NCI-H2196 treated with DMSO at 0.1 percent for 48 hours (cell line): Measurements from ENCODE around the gene BSN.
"Not testable (repeated sequence)": the region's sequence is repeated elsewhere in the genome, so short reads cannot be mapped to it uniquely, and the experiment has no call there.

Experiments used
- DNase-seq: peaks from one replicate; lab custom pipeline; 2025; ENCODE audit not compliant: unreplicated experiment; lab: John Stamatoyannopoulos, UW

The BSN gene

DNA sequence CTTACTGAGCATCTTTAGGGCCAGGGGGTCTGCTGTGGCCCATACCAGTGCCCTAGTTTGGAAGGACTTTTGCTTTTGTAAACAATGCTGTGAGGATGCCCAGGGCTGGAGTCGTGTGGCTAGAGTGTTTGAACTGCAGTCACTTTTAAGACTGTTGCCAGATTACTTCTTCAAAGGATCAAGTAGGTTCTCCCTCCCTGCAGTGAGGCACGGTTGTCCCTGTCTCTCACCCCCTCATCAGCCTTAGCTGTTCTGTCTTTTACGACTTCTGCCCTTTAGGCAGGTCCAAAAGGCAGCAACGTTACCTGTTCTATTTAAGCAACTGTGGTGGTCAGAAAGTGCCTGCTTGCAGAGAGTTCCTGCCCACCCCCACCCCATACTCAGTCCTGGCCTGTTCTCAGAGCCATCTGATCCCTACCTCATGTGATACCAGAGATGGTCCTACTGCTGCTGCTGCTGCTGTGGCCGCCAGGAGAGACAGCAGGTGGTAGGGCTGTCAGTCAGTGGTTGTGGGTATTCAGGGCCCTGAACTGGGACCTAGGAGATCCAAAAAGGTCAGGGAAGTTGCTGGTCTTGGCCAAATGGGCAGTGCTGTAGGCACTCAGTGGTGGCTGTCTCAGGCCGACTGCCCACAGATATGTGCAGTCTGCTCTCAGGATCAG is 140.3 kb downstream of the BSN start:
- not testable (repeated sequence) for DNase-seq

DNA sequence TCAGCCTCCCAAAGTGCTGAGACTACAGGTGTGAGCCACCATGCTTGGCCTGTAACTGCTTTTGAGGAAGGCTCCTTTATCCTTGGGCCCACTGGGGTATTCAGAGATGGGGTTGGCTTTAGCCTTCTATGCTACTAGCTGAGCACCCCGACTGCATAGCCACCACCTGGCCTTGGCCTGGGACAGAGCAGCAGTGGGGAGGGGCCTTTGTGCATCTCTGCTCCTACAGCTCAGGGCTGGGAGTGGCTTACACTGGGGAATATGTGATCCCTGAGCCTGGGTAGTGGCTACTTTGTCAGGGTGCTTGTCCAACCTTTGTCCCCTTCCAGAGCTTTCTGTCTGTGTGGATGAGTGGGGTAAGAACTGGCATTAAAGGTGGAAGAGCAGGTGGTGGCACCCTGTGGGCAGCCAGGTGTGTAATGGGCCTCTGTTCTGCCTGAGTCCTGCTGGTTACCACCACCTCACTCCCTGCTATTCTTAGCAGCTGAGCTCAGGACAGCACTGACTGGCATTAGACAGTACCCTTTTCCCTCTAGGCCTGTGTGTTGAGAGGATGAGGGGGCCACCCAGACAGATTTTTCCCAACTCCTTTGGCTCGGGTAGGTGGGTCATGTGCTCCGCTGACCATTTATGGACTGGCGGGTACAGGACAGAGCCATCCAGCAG is 141.2 kb downstream of the BSN start:
- DNase-seq: not testable (repeated sequence)

DNA sequence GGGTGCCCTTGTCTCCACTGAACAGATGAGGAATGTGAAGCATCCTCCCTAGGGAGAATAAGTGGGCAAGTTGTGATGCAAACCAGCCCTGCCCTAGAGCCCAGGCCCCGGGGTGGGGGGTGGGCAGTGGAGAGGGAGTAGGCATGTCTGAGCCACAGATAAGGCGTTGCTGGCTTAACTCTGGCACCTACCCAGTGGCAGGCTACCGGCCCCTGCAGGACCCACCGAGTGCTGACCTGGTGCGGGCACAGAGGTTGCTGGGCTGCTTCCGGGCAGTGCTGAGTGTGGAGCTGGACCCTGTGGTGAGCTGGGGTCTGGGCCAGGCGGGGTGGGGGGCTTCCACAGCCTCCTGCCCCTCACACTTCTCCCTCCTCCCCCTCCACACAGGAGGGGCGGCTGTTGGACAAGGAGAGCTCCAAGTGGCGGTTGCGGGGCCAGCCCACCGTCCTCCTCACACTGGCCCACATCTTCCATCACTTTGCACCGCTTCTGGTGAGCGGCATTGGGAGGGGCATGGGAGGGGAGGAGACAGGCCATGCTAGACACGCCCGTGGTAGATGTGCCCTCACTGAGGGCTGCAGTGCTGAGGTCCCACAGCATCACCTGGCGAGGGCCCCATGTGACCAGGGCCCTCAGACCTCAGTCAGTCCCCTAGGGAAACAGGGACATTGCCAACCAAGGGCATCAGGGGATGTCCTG is 145.2 kb downstream of the BSN start:
- no peak for DNase-seq

DNA sequence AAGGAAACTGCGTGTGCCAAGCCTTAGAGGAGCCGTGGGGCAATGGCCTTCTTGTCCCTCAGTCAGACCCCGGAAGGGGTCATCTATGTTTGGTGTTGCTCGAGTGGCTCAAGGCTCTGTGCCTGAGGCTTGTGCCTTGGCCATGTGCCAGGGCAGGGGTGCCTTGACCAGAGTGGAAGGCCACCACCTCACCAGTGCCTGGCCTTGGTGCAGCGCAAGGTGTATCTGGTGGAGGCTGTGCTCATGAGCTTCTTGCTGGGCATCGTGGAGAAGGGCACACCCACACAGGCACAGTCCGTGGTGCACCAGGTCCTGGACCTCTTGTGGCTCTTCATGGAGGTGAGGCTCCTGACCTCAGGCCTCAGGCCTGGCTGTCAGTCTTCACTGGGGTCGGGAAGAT is 145.7 kb downstream of the BSN start:
- DNase-seq: no peak

DNA sequence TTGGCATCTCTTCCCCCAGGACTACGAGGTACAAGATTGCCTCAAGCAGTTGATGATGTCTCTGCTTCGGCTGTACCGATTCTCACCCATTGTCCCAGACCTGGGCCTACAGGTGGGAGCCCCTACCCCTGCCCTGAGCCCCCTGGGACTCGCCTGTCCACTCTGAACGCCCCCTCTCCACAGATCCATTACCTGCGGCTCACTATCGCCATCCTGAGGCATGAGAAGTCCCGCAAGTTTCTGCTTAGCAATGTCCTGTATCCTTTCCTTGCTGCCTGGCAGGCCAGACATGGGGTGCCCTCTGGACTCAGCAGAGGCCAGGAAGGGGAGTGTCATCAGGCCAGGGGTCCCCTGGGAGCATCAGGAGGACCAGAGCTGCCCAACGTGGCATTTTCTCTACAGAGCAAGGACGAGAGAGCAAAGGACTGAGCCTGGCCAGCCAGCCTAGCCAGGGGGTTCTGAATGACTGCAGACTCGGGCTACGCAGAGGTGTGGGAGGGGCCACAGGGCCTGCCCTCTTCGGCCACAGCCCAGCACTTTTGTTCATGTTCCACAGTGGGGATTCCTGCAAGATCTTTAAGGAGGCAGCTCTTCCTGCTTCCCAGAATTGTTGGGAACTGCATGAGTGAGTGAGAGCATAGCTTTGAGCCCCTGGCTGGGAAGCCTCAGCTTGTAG is 146.3 kb downstream of the BSN start:
- no peak for DNase-seq

DNA sequence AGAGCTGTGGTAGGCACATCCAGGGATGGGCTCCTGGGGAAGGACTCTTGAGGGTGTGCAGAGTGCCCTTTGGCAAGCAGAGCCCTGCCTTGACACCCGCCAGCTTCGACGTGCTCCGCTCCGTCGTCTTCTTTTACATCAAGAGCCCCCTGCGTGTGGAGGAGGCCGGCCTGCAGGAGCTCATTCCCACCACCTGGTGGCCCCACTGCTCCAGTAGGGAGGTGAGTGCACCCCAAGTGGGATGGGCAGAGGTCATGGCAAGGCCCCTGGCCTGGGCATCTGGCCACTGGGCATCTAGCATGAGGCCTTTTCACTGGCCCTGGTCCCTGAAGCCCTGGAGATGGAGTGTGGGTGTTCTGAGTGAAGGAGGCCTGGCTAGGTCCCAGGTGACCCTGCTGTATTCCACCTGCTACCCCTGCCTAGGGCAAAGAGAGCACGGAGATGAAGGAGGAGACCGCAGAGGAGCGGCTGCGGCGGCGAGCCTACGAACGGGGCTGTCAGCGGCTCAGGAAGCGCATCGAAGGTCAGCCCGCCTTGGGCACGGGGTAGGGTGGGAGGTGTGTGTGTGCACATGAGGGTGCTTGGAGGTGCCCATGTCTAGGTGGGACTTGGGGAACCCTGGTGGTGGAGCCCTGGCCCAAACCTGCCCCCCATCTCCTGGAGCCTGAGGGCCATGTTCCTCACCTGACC is 147.3 kb downstream of the BSN start:
- DNase-seq: no peak

DNA sequence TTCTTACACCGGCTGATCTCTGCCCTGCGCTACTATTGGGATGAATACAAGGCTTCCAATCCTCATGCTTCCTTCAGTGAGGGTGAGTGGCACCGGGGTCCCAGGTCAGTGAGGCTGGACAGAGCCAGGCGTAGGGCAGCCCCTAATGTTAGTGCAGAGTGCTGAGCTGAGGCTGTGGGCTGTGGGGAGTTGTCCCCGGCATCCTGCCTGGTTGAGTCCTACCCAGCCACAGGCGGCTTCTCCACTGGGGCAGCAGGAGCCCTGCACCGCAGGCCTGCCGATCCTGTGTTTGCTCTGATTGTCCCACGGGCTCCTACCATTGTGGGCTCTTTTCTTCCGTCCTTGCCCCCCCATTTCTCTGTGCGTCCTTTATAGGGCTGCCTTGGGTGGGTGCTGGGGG is 148.4 kb downstream of the BSN start:
- no peak for DNase-seq

DNA sequence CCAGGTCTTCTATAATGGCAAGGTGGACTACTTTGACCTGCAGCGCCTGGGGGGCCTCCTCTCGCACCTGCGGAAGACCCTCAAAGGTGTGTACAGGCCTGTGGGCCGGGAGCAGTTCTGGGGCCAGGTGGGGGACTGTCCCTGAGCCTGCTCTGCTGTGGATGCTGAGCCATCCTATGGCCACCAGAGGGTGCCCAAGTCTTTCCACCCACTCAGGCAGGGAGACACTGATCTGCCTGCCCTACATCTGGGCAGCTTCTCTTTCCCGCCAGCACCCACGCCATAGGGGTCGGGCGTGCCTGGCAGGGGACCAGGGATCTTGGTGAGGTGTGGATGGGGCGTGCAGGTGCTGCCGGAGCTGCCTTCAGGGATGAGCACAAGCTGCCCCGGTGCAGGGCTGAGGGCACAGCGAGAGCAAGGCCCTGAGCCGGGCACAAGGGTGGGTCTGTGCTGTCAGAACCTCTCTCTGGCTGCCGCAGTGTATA is 149.2 kb downstream of the BSN start:
- peak; percentile 21 for DNase-seq

DNA sequence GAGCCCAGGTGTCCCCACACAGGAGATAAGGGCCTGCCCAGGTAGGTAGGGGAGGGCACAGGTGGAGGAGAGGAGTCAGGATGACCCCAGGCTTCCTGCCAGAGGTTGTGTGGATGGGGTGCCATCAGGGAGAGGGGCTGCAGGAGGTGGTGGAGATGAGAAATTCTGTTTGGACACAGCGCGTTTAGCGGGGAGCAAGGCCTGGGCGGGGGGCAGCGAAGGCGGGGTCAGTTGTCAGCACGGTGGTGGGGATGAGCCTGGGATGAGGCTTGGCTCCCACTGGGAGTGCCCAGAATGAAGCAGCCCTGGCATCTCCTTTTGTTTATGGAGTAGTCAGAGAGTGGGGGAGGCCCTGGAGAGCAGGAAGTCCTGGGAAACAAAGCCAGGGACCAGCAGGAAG is 149.7 kb downstream of the BSN start:
- no peak for DNase-seq

DNA sequence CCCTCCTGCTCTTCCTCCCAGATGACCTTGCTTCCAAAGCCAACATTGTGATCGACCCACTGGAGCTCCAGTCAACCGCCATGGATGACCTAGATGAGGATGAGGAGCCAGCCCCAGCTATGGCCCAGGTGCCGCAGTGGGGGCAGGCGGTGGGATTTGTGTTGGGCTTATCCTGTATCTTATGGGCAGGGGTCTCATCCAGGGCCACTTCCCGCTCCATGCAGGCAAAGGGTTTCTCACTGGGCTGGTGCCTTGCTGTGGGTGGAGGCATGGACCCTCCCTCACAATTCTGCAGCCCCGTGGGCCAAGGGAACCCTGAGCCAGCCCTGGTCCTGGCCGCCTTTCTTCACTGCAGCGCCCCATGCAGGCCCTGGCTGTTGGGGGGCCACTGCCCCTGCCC is 150.4 kb downstream of the BSN start:
- no peak for DNase-seq

DNA sequence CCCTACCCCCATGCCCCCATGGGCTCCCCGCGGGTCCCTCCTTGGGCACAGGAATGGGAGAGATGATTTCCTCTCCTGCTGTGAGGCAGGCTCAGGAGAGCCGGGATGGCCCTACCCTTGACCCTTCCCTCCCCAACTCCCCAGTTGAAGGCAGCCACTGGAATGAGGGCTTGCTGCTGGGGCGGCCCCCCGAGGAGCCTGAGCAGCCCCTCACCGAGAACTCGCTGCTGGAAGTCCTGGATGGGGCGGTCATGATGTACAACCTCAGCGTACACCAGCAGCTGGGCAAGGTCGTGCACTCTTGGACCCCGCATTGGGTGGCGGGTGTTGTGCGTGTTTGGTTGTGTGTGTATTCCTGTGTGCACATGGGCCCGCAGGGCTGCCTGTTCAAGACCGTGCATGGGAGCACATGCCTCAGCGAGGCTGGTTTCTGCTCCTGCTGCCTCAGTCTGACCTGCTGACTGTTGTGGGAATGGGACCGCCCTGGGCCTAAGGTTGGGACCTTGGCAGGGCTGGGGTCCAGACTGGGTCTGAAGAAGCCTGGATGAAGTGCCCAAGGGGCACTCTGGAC is 151.2 kb downstream of the BSN start:
- DNase-seq: no peak

DNA sequence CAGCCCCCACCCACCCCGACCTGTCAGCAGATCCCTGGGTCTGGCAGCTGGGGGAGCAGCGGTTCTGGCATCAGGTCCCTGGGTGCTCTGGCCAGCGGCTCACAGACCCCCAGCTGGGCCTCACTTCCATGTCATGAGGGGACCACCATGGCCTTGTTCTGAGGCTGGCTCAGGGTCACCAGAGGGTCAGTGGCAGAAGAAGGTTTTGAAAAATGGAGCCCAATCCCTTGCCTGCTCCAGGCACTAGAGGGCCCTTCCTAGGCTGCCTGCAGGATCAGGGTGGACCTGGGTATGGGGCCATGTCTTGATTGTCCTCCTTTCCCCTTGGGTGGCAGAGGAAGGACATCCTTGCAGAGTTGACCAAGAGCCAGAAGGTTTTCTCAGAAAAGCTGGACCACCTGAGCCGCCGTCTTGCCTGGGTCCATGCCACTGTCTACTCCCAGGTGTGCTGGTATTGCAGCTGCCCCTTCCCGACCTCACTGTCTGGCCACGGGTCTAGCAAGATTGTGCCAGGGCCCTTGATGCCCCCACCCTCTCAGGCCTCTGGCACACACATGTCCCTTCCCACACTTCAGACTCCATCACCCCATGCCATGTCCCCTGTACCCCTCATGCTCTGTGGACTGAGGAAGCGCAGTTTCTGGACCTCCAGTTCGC is 152.3 kb downstream of the BSN start:
- DNase-seq: no peak

DNA sequence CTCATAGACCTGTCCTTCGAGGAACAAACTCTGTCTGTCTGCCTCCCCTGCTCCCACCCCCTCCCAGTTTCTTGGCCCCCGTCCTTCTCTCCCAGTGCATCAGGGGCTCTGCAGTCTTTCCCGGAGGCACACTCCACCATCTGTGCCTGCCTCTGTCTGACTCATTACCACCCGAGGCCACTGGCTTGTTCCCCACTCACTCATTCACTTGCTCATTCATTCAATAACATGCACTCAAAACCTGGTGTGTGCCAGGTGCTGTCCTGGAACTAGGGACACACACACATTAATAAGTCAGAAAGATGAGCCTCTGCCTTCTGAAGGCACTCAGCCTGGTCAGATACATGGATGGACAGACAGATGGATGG is 152.8 kb downstream of the BSN start:
- no peak for DNase-seq

DNA sequence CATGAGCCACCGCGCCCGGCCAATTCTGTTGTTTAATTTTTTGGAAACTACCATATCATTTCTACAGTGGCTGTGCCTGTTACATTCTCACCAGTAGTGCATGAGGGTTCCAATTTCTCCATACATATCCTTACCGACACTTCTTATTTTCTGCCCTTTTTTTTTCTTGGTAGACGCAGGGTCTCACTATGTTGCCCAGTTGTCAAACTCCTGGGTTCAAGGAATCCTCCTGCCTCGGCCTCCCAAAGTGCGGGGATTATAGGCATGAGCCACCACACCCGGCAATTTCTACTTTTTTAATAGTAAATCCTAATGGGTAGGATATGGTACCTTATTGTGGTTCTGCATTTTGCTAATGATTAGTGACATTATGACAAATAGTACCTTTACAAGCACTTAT is 155.6 kb downstream of the BSN start:
- no peak for DNase-seq

DNA sequence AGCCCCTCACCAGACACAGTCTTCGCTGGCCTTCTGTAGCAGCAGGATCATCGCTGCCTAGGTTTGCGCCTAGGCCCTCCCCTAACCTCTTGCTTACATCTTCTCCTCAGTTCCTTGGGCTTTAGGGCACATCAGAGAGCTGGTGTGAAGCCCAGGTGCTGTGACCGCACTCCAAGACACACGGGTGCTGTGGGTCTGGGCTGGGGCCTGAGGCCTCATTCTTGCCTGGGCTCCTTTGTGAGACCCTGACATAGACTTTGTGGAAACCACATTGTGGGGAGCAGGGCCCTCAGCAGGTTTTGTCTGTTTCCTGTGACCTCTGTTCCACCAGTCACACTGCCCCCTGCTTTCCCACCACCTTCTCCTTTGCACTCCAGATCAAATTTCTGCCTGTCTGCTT is 157.2 kb downstream of the BSN start:
- DNase-seq: no peak

DNA sequence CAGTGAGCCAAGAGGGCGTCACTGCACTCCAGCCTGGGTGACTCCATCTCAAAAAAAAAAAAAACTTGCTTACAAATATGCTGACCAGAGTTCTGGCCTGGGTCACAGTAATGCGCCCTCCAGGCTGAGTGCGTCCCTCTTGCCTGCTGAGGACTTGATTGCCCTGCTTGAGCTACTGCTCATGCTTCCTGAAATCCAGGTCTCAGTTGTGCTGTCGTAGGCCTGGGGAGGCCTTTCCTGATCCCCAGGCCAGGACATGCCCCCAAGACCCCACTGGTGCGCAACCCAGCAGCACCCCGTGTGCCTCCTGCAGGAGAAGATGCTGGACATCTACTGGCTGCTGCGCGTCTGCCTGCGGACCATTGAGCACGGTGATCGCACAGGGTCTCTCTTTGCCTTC is 157.9 kb downstream of the BSN start:
- DNase-seq: no peak

DNA sequence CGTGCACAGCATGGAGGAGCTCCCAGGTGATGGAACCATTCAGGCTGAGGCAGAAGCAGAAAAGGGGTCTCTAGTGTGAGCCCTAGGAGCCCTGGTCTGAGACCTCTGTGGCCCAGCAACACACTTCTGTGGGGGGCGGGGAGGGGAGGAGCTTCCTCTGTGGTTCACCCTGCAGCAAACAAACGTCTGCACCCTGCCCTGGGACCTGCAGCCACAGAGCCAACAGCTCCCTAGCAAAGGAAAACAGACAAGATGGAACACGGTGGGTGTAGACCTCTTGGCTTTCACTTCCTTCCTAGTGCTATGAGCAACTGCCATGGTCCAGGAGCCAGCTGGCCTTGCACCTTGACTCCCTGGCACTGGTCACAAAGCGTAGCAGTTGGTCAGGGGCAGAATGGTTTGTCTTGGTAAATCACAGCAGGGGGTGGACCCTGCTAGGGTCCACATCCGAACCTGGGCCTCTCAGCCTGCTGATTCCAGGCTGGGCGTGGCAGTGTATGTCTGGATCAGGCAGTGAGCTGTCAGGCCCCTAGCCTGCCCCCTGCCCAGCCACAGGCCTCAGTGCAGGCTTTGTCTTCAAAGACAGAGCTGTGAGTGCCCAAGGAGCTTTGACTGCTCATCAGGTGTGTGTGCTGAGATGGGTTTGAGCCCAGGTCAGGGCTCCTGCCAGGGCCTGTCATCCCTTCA is 158.5 kb downstream of the BSN start:
- DNase-seq: no peak

DNA sequence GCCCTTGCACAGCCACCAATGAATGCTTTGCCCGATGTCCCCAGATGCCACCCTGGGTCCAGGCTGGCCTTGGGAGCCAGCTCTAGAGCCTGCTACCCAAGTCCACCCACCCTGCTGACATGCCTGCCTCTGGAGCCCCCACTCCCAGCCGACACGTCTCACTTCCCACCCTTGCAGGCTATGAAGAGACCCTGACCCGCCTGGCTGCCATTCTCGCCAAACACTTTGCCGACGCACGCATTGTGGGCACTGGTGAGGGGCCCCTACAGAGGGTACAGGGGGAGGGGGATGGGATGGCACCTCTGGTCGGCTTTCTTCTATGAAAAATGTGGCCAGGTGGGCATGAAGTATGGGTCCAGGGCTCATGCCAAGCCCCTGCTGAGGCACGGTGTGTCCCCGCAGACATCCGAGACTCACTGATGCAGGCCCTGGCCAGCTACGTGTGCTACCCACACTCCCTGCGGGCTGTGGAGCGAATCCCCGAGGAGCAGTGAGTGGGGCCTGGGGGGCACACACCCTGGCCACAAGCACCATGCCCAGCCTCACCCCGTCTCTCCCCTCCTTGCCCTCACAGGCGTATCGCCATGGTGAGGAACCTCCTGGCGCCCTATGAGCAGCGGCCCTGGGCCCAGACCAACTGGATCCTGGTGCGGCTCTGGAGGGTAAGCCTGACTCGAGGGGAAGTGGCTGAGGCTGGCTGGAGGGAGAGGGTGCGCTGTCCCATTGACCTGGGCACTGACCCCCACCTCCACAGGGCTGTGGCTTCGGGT is 159.2 kb downstream of the BSN start:
- DNase-seq: no peak
